Pons (tissue), 1 donor: ENCODE measurements around the gene MECR.

Source experiments
- DNase-seq: peaks from one replicate; pipeline ENCODE4 v3.0.0-alpha.2; 2016; ENCODE audit warnings: low spot score

MECR gene

GRCh38 chr1:29255134-29255666, 24.5 kb upstream of the MECR start:
- no peak for DNase-seq

- DNase-seq: no peak
These were observed 23.6 kb upstream of the MECR start for GRCh38 chr1:29254346-29254745.

- DNase-seq: no peak
These were observed 22.4 kb upstream of the MECR start for GRCh38 chr1:29253180-29253579.

GRCh38 chr1:29251164-29252124, 20.7 kb upstream of the MECR start:
- DNase-seq: no peak

GRCh38 chr1:29249951-29250581, 19.3 kb upstream of the MECR start:
- no peak for DNase-seq

- DNase-seq: no peak
These were observed 18.5 kb upstream of the MECR start for GRCh38 chr1:29249170-29249691.

GRCh38 chr1:29248409-29248808, 17.7 kb upstream of the MECR start:
- no peak for DNase-seq

- no peak for DNase-seq
These were observed 17.0 kb upstream of the MECR start for GRCh38 chr1:29247571-29248273.

- no peak for DNase-seq
These were observed 16.3 kb upstream of the MECR start for GRCh38 chr1:29247044-29247443.

- DNase-seq: peak; percentile 53
These were observed 15.1 kb upstream of the MECR start for GRCh38 chr1:29245876-29246275.

- no peak for DNase-seq
These were observed 14.5 kb upstream of the MECR start for GRCh38 chr1:29245261-29245660.

GRCh38 chr1:29243871-29244200, 13.1 kb upstream of the MECR start:
- DNase-seq: no peak

- no peak for DNase-seq
These were observed 12.5 kb upstream of the MECR start for GRCh38 chr1:29243023-29243870.

- DNase-seq: no peak
These were observed 10.3 kb upstream of the MECR start for GRCh38 chr1:29240986-29241385.

- DNase-seq: no peak
These were observed 9.7 kb upstream of the MECR start for GRCh38 chr1:29240400-29240837.

- DNase-seq: no peak
These were observed 8.4 kb upstream of the MECR start for GRCh38 chr1:29239142-29239541.

- no peak for DNase-seq
These were observed 7.9 kb upstream of the MECR start for GRCh38 chr1:29238620-29239002.

- no peak for DNase-seq
These were observed 7.3 kb upstream of the MECR start for GRCh38 chr1:29237852-29238619.

GRCh38 chr1:29237129-29237821, 6.5 kb upstream of the MECR start:
- DNase-seq: no peak

- DNase-seq: no peak
These were observed 6.0 kb upstream of the MECR start for GRCh38 chr1:29236712-29237128.
